Endothelial cell of umbilical vein (primary cell): ENCODE data around the gene SCAI. TPM values are rescaled to one million over a fixed set of nuclear protein-coding genes. Genes with fewer than 3 reads are reported as not detected.

Source experiments
- BruUV-seq: library from RNA; stranded (reverse); fragments of 400-500 nt; replicated peaks from 2 replicates; lab custom pipeline; 2021; lab: Mats Ljungman, UMichigan
- CTCF ChIA-PET: fragments of 300-600, 350-600 bp; sonication (Branson Sonifier 250); formaldehyde crosslinking; loops from one replicate; lab custom pipeline; 2021; ENCODE audit warnings: antibody characterized with exemption, inconsistent platforms; lab: Charles Lee
- POLR2A ChIA-PET: fragments of 300-600, 350-600 bp; sonication (Branson Sonifier 250); formaldehyde crosslinking; loops from one replicate; lab custom pipeline; 2021; ENCODE audit warnings: antibody characterized with exemption, inconsistent platforms; lab: Charles Lee
- DNase-seq: peaks from one replicate; pipeline ENCODE4 v3.0.0-alpha.2; 2011; ENCODE audit warnings: low read depth, low spot score
- FAIRE-seq: peaks from 2 replicates; lab custom pipeline; 2011; peaks lifted over from hg19 to GRCh38; lab: Jason Lieb, UNC
- H2AFZ ChIP-seq: 2 replicates; pipeline ENCODE4 v1.6.0; 2012; ENCODE audit warnings: low read depth, low read length, control low read depth, inconsistent platforms
- H3K27ac ChIP-seq: 2 replicates; pipeline ENCODE4 v1.5.1; 2011; ENCODE audit warnings: low read depth, mild to moderate bottlenecking, control low read depth, low read length, moderate library complexity; ENCODE audit not compliant: insufficient read depth
- H3K27me3 ChIP-seq, 2 experiments: 2 replicates each; pipeline versions ENCODE4 v1.6.0 to v1.6.1; 2011; ENCODE audit warnings: low read length in 2 of 2, mixed read lengths in 1 of 2; ENCODE audit not compliant: control insufficient read depth in 2 of 2, insufficient read depth in 2 of 2
- H3K36me3 ChIP-seq, 2 experiments: 2 replicates in 1 of 2; 3 replicates in 1 of 2; pipeline ENCODE4 v1.5.1; 2011; ENCODE audit warnings: low read length in 2 of 2, mild to moderate bottlenecking in 1 of 2, moderate library complexity in 1 of 2; ENCODE audit not compliant: control insufficient read depth in 2 of 2, insufficient read depth in 2 of 2; ENCODE audit errors: extremely low read depth in 1 of 2
- H3K4me1 ChIP-seq: 3 replicates; pipeline ENCODE4 v1.5.1; 2011; ENCODE audit warnings: mild to moderate bottlenecking, low read length; ENCODE audit not compliant: control insufficient read depth, insufficient read depth; ENCODE audit errors: extremely low read depth
- H3K4me2 ChIP-seq: 2 replicates; pipeline ENCODE4 v1.6.1; 2011; ENCODE audit warnings: low read length, control low read depth, mixed read lengths; ENCODE audit not compliant: insufficient read depth
- H3K4me3 ChIP-seq, 3 experiments: fragments of 200-600 bp in 1 of 3; sonication (generic), shearing (Covaris generic) in 1 of 3; replicated peaks in 1 of 3; 2 replicates each; pipeline ENCODE4 v1.5.1; 2011 to 2016; ENCODE audit warnings: control low read depth in 3 of 3, low read length in 3 of 3, mild to moderate bottlenecking in 2 of 3, inconsistent platforms in 1 of 3, low read depth in 1 of 3, moderate library complexity in 1 of 3; ENCODE audit not compliant: insufficient read depth in 1 of 3
- H3K79me2 ChIP-seq: 2 replicates; pipeline ENCODE4 v1.6.0; 2012; ENCODE audit warnings: low read length, inconsistent platforms; ENCODE audit not compliant: control insufficient read depth, insufficient read depth
- H3K9ac ChIP-seq: replicated peaks from 2 replicates; pipeline ENCODE3; 2011; ENCODE audit warnings: low read length, control low read depth; ENCODE audit not compliant: insufficient read depth; ENCODE audit errors: extremely low read depth
- H3K9me1 ChIP-seq: replicated peaks from 3 replicates; pipeline ENCODE4 v1.6.0; 2011; ENCODE audit warnings: mild to moderate bottlenecking, low read length; ENCODE audit not compliant: control insufficient read depth, insufficient read depth; ENCODE audit errors: extremely low read depth
- H3K9me3 ChIP-seq: replicated peaks from 2 replicates; pipeline ENCODE4 v1.5.1; 2012; ENCODE audit warnings: low read length, inconsistent platforms; ENCODE audit not compliant: control insufficient read depth, insufficient read depth
- H4K20me1 ChIP-seq: replicated peaks from 2 replicates; pipeline ENCODE3; 2011; ENCODE audit warnings: mild to moderate bottlenecking, low read length; ENCODE audit not compliant: control insufficient read depth, insufficient read depth; ENCODE audit errors: extremely low read depth
- EZH2 ChIP-seq: IDR thresholded peaks from 2 replicates; pipeline ENCODE4 v1.6.1; 2012; ENCODE audit warnings: borderline replicate concordance, low read depth, mild to moderate bottlenecking, moderate library complexity, low read length, inconsistent platforms; ENCODE audit not compliant: severe bottlenecking
- FOS ChIP-seq: IDR thresholded peaks from 2 replicates; pipeline ENCODE4 v1.6.1; 2011; ENCODE audit warnings: mild to moderate bottlenecking, low read length, moderate library complexity, borderline replicate concordance; ENCODE audit not compliant: insufficient read depth
- GATA2 ChIP-seq: IDR thresholded peaks from 2 replicates; pipeline ENCODE4 v1.7.0; 2011; ENCODE audit warnings: low read depth, mild to moderate bottlenecking, moderate library complexity, mixed read lengths, low read length; ENCODE audit not compliant: insufficient read length, insufficient read depth
- JUN ChIP-seq: IDR thresholded peaks from 2 replicates; pipeline ENCODE4 v1.6.1; 2011; ENCODE audit warnings: borderline replicate concordance, low read depth; ENCODE audit not compliant: insufficient read length, insufficient read depth
- MYC ChIP-seq: IDR thresholded peaks from one replicate; pipeline ENCODE4 v1.6.1; 2011; ENCODE audit warnings: mild to moderate bottlenecking, low read depth, low read length
- POLR2A ChIP-seq: IDR thresholded peaks from 2 replicates; pipeline ENCODE4 v1.6.1; 2012; ENCODE audit warnings: low read depth, mild to moderate bottlenecking, control low read depth, low read length
- POLR2AphosphoS5 ChIP-seq: IDR thresholded peaks from 2 replicates; pipeline ENCODE4 v1.6.1; 2012; ENCODE audit warnings: low read depth, mild to moderate bottlenecking, control low read depth, low read length, moderate library complexity; ENCODE audit not compliant: insufficient read depth
- dilution Hi-C: fragments of 300-500 bp; cut with MboI; formaldehyde crosslinking; loops from one replicate; pipeline ENCODE4 v1.15.0; 2019; ENCODE audit warnings: low sequenced_read_pairs; ENCODE audit not compliant: extremely low pct_ligation_motif_present
- intact Hi-C: fragments of 100-400 bp; cut with micrococcal nuclease; formaldehyde crosslinking; loops from one replicate; pipeline ENCODE4 v1.10.0; 2022
- polyA plus RNA-seq, 4 experiments: library from polyadenylated mRNA; depleted of rRNA in 3 of 4; stranded (reverse) in 3 of 4; unstranded in 1 of 4; fragments of >200 nt; gene quantifications; 2 replicates each; pipeline versions ENCODE4 v1.2.1 to v1.2.3, GENCODE V29; 2011 to 2012; ENCODE audit warnings: missing spikeins in 1 of 4
- total RNA-seq: library from RNA; stranded (reverse); gene quantifications from 2 replicates; pipeline ENCODE4 v1.2.3, GENCODE V29; 2021
- TF ChIP-seq, protein P1 (sequence below), 2 donors: IDR thresholded peaks; 1 replicate in 1 of 2; 2 replicates in 1 of 2; pipeline ENCODE4 v1.5.1; 2011; ENCODE audit warnings: low read length in 2 of 2, mild to moderate bottlenecking in 2 of 2, moderate library complexity in 2 of 2, control low read depth in 1 of 2, inconsistent platforms in 1 of 2, low read depth in 1 of 2; ENCODE audit not compliant: insufficient read depth in 1 of 2; ENCODE audit errors: extremely low read depth in 1 of 2
- TF ChIP-seq, protein P2 (sequence below): IDR thresholded peaks from 2 replicates; pipeline ENCODE4 v1.6.1; 2011; ENCODE audit not compliant: insufficient read depth, insufficient read length

Gene SCAI
- total and polyA plus RNA-seq, 2 donors (not counting 3 experiments of a cell fraction or from before 2014, with no cell fraction given) = 2.0 to 9.3 TPM

GRCh38 chr9:125106285-125106893 lies 36.9 kb downstream of the SCAI start:
- ChIA-PET POLR2A (no interaction called here), CTCF (interaction anchor here (0.6 kb wide), 2 partner anchors 20 to 150 kb away, joined by 3 read pairs; no protein-coding TSS in a partner anchor)
- no TSS peak for BruUV-seq
- no peaks in the 10 kb centered on the region for H4K20me1 ChIP-seq
- H3K4me2 ChIP-seq = no peak overlapping the region
- no peaks in the 10 kb centered on the region for H3K9me3 ChIP-seq
- FAIRE-seq = no peak
- H2AFZ ChIP-seq = no peak overlapping the region
- no peaks in the 10 kb centered on the region for H3K27me3 ChIP-seq
- H3K4me3 ChIP-seq = no peak overlapping the region
- peak; percentile 9 for DNase-seq
- no peaks in the 10 kb centered on the region for H3K36me3 ChIP-seq
- no peaks in the 10 kb centered on the region for H3K9me1 ChIP-seq
- no peak overlapping the region for H3K9ac ChIP-seq
- TF ChIP-seq, protein P1, sequence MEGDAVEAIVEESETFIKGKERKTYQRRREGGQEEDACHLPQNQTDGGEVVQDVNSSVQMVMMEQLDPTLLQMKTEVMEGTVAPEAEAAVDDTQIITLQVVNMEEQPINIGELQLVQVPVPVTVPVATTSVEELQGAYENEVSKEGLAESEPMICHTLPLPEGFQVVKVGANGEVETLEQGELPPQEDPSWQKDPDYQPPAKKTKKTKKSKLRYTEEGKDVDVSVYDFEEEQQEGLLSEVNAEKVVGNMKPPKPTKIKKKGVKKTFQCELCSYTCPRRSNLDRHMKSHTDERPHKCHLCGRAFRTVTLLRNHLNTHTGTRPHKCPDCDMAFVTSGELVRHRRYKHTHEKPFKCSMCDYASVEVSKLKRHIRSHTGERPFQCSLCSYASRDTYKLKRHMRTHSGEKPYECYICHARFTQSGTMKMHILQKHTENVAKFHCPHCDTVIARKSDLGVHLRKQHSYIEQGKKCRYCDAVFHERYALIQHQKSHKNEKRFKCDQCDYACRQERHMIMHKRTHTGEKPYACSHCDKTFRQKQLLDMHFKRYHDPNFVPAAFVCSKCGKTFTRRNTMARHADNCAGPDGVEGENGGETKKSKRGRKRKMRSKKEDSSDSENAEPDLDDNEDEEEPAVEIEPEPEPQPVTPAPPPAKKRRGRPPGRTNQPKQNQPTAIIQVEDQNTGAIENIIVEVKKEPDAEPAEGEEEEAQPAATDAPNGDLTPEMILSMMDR (IDR thresholded peaks at IDR 0.05; ENCODE audit: extremely low read depth in 1 of 2, insufficient read depth in 1 of 2, low read depth in 1 of 2, low read length in 2 of 2) = no peak
- TF ChIP-seq POLR2AphosphoS5 = no peak
- no peak overlapping the region for H3K27ac ChIP-seq
- dilution Hi-C loops (no loop called here), intact Hi-C loops (no loop called here)
- no peaks in the 10 kb centered on the region for H3K79me2 ChIP-seq
- no peaks in the 10 kb centered on the region for H3K4me1 ChIP-seq

GRCh38 chr9:125103770-125104460 lies 39.4 kb downstream of the SCAI start:
- H3K9ac ChIP-seq = no peak overlapping the region
- FAIRE-seq (no peak), DNase-seq (no peak)
- ChIA-PET POLR2A (no interaction called here), CTCF (no interaction called here)
- dilution Hi-C loops (no loop called here), intact Hi-C loops (no loop called here)
- H3K4me1 ChIP-seq = no peaks in the 10 kb centered on the region
- no peaks in the 10 kb centered on the region for H3K27me3 ChIP-seq
- H3K79me2 ChIP-seq = no peaks in the 10 kb centered on the region
- no peaks in the 10 kb centered on the region for H3K9me3 ChIP-seq
- no peak overlapping the region for H3K4me2 ChIP-seq
- TF ChIP-seq, protein P1 (IDR thresholded peaks at IDR 0.05; ENCODE audit: extremely low read depth in 1 of 2, insufficient read depth in 1 of 2, low read depth in 1 of 2, low read length in 2 of 2) = no peak
- TF ChIP-seq FOS = no peak
- TF ChIP-seq POLR2AphosphoS5 = no peak
- TF ChIP-seq, protein P2, sequence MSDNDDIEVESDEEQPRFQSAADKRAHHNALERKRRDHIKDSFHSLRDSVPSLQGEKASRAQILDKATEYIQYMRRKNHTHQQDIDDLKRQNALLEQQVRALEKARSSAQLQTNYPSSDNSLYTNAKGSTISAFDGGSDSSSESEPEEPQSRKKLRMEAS = no peak
- no peak for TF ChIP-seq JUN
- no peak for TF ChIP-seq GATA2
- no peak for TF ChIP-seq EZH2
- no peak for TF ChIP-seq POLR2A
- no peak for TF ChIP-seq MYC
- H2AFZ ChIP-seq = no peak overlapping the region
- H3K27ac ChIP-seq = no peak overlapping the region
- H3K36me3 ChIP-seq = no peaks in the 10 kb centered on the region
- H3K9me1 ChIP-seq = no peaks in the 10 kb centered on the region
- no TSS peak for BruUV-seq
- H4K20me1 ChIP-seq = no peaks in the 10 kb centered on the region
- H3K4me3 ChIP-seq = no peak overlapping the region
